Hepatocyte (in vitro differentiated cells): Measurements from ENCODE around the gene TTC28. TPM values are rescaled to one million over a fixed set of nuclear protein-coding genes. Genes with fewer than 3 reads are reported as not detected.

ENCODE experiments used
- DNase-seq: peaks from one replicate; pipeline ENCODE4 v3.0.0-alpha.2; 2016; ENCODE audit warnings: low spot score
- H2AFZ ChIP-seq: fragments of 200-600 bp; sonication (generic); 2 replicates; pipeline ENCODE4 v1.6.0; 2016; ENCODE audit warnings: antibody characterized with exemption, mild to moderate bottlenecking
- H3K27ac ChIP-seq: fragments of 200-600 bp; sonication (generic); 2 replicates; pipeline ENCODE4 v1.5.1; 2016; ENCODE audit warnings: mild to moderate bottlenecking
- H3K27me3 ChIP-seq: fragments of 200-600 bp; sonication (generic); 2 replicates; pipeline ENCODE4 v1.6.1; 2016
- H3K36me3 ChIP-seq: fragments of 200-600 bp; sonication (generic); replicated peaks from 2 replicates; pipeline ENCODE4 v1.5.1; 2016; ENCODE audit warnings: low read depth; ENCODE audit not compliant: insufficient read depth
- H3K4me1 ChIP-seq: fragments of 200-600 bp; sonication (generic); 2 replicates; pipeline ENCODE4 v1.5.1; 2016; ENCODE audit warnings: mild to moderate bottlenecking, moderate library complexity; ENCODE audit not compliant: insufficient read depth
- H3K4me2 ChIP-seq: fragments of 200-600 bp; sonication (generic); 2 replicates; pipeline ENCODE4 v1.6.0; 2016
- H3K4me3 ChIP-seq: fragments of 200-600 bp; sonication (generic); 2 replicates; pipeline ENCODE4 v1.5.1; 2016; ENCODE audit warnings: mild to moderate bottlenecking
- H3K79me2 ChIP-seq: fragments of 200-600 bp; sonication (generic); 2 replicates; pipeline ENCODE4 v1.6.0; 2017; ENCODE audit warnings: mild to moderate bottlenecking
- H3K9me2 ChIP-seq: fragments of 200-600 bp; sonication (generic); replicated peaks from 2 replicates; pipeline ENCODE4 v1.6.0; 2017; ENCODE audit warnings: mild to moderate bottlenecking; ENCODE audit not compliant: insufficient read depth
- H3K9me3 ChIP-seq: fragments of 200-600 bp; sonication (generic); 2 replicates; pipeline ENCODE4 v1.5.1; 2016; ENCODE audit warnings: low read depth, mild to moderate bottlenecking
- H4K20me1 ChIP-seq: fragments of 200-600 bp; sonication (generic); 2 replicates; pipeline ENCODE4 v1.6.0; 2016; ENCODE audit warnings: mild to moderate bottlenecking; ENCODE audit not compliant: insufficient read depth, poor library complexity, severe bottlenecking
- EZH2 ChIP-seq: fragments of 200-600 bp; sonication (generic); IDR thresholded peaks from 2 replicates; pipeline ENCODE4 v1.6.1; 2016; ENCODE audit warnings: antibody characterized with exemption, mild to moderate bottlenecking, borderline replicate concordance
- EZH2phosphoT487 ChIP-seq: fragments of 200-600 bp; sonication (generic); IDR thresholded peaks from one replicate; pipeline ENCODE4 v1.6.1; 2018; ENCODE audit warnings: antibody characterized with exemption, mild to moderate bottlenecking, low read depth, moderate library complexity; ENCODE audit not compliant: unreplicated experiment, severe bottlenecking
- WGBS: methylation state at CpG from one replicate; pipeline ENCODE4 v1.1.6; 2016; ENCODE audit warnings: low lambda C conversion rate; ENCODE audit errors: missing lambda C conversion rate; 5-methylcytosine and 5-hydroxymethylcytosine counted together
- polyA plus RNA-seq: library from polyadenylated mRNA; unstranded; fragments of >200 nt; fragmentation: Nextera tagmentation; extraction: Ambion mirVana; gene quantifications from 2 replicates; pipeline ENCODE4 v1.2.1, GENCODE V29; 2016
- total RNA-seq: library from RNA; depleted of rRNA; stranded (reverse); fragments of >200 nt; gene quantifications from 2 replicates; pipeline ENCODE4 v1.2.3, GENCODE V29; 2014
- TF ChIP-seq, protein P1 (sequence below): fragments of 200-600 bp; sonication (generic); IDR thresholded peaks from 2 replicates; pipeline ENCODE4 v1.5.1; 2016; ENCODE audit warnings: antibody characterized with exemption, mild to moderate bottlenecking; ENCODE audit not compliant: poor library complexity

Gene TTC28
- total and polyA plus RNA-seq, 2 experiments from 2014 or later, result 14.7 to 30.4 TPM

DNA sequence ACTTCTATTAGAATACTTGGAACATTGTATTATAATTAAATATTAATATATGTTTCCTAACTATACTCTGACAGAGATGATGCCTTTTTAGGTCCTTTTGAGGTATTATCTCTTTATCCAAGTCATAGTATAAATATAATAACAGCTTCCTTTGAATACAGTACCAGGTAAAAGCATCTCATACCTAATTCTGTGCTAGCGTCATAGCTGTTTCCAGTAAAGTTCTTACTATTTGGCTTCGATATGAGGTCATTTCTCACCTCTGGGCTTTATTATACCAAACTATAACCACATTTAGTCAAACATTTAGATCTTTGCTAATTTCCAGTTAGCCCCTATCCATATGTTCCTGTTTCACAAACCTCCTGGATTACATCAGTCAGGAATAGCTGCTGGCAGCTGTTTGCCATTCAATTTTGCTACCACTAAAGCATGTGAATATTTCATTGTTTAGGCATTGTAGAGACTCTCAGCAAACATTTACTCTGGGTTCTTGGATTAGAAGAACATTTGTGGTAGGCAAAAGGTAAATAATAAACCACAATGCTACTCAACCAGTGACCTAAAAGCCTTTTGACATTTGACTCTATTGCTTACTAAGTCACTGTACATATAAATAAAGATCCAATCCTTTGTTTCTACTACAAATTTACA, 255.1 kb downstream of the TTC28 start:
- H3K4me2 ChIP-seq, result no peak overlapping the region
- no peak for DNase-seq
- 75% methylated on average over 2 of the region's 2 CpGs for WGBS

DNA sequence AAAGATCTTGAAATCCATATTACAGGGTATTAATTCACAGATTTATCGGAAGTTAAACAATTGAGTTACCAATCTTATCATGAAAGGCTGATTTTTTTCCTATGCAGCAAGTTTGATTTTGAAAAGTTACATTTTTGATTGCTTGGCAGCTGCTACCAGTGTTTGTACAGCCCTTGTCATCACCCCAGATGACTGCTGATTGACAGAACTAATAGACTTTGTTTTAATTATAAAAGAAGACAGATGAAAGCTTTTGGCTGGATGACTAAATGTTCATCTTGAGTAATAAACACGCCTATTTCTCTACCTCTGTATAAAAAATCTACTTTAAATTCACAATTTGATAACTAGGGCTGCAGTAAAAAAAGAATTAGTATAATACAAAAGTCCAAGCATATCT, 259.7 kb downstream of the TTC28 start:
- WGBS, result 89% methylated on average over 2 of the region's 2 CpGs
- H3K79me2 ChIP-seq, result peaks cover 43% of the 10 kb centered on the region
- H3K4me2 ChIP-seq, result no peak overlapping the region
- H3K4me3 ChIP-seq, result no peak overlapping the region
- H2AFZ ChIP-seq, result no peak overlapping the region
- no peaks in the 10 kb centered on the region for H3K9me2 ChIP-seq
- H3K9me3 ChIP-seq, result no peaks in the 10 kb centered on the region
- no peak overlapping the region for H3K27ac ChIP-seq
- no peaks in the 10 kb centered on the region for H4K20me1 ChIP-seq
- no peaks in the 10 kb centered on the region for H3K36me3 ChIP-seq
- TF ChIP-seq EZH2, result no peak
- TF ChIP-seq, protein P1, sequence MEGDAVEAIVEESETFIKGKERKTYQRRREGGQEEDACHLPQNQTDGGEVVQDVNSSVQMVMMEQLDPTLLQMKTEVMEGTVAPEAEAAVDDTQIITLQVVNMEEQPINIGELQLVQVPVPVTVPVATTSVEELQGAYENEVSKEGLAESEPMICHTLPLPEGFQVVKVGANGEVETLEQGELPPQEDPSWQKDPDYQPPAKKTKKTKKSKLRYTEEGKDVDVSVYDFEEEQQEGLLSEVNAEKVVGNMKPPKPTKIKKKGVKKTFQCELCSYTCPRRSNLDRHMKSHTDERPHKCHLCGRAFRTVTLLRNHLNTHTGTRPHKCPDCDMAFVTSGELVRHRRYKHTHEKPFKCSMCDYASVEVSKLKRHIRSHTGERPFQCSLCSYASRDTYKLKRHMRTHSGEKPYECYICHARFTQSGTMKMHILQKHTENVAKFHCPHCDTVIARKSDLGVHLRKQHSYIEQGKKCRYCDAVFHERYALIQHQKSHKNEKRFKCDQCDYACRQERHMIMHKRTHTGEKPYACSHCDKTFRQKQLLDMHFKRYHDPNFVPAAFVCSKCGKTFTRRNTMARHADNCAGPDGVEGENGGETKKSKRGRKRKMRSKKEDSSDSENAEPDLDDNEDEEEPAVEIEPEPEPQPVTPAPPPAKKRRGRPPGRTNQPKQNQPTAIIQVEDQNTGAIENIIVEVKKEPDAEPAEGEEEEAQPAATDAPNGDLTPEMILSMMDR, result no peak
- TF ChIP-seq EZH2phosphoT487, result no peak
- DNase-seq, result no peak
- H3K4me1 ChIP-seq, result peaks cover 7% of the 10 kb centered on the region
- H3K27me3 ChIP-seq, result no peaks in the 10 kb centered on the region

More for the DNA sequence above, 255.1 kb downstream of the TTC28 start:
- TF ChIP-seq, protein P1, result no peak
- TF ChIP-seq EZH2 (no peak), EZH2phosphoT487 (no peak)
- Histone ChIP-seq H4K20me1 (no peaks in the 10 kb centered on the region), H3K9me3 (no peaks in the 10 kb centered on the region), H3K79me2 (peaks cover 37% of the 10 kb centered on the region), H3K27me3 (no peaks in the 10 kb centered on the region), H3K36me3 (no peaks in the 10 kb centered on the region), H3K4me1 (peaks cover 7% of the 10 kb centered on the region), H2AFZ (no peak overlapping the region), H3K27ac (no peak overlapping the region), H3K4me3 (no peak overlapping the region), H3K9me2 (no peaks in the 10 kb centered on the region)

DNA sequence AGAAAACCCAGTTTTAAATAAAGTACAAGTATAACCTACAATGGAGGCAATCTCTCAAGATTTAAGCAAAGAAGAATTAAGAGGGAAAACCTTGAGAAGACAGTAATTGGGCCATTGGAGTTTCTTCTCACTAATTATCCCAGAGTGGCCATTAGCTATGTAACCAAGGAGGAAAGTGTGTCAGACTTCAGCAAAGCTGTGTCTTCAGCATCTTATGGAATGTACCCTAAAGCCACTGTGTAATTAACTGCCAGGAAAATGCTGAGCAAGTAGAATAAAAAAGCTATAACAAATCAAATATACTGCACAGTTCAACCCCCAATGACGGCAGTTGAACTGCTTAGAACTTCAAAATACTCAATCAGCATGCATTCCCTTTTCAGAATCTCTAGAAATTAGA, 261.6 kb downstream of the TTC28 start:
- H3K4me1 ChIP-seq, result peaks cover 5% of the 10 kb centered on the region
- no peak for DNase-seq
- no peaks in the 10 kb centered on the region for H3K27me3 ChIP-seq
- H2AFZ ChIP-seq, result no peak overlapping the region
- no peaks in the 10 kb centered on the region for H3K36me3 ChIP-seq
- no peaks in the 10 kb centered on the region for H3K9me2 ChIP-seq
- no peaks in the 10 kb centered on the region for H3K9me3 ChIP-seq
- H4K20me1 ChIP-seq, result no peaks in the 10 kb centered on the region
- H3K4me3 ChIP-seq, result no peak overlapping the region
- 92% methylated on average over 1 of the region's 1 CpG for WGBS
- no peak overlapping the region for H3K4me2 ChIP-seq
- no peak for TF ChIP-seq EZH2
- no peak for TF ChIP-seq EZH2phosphoT487
- TF ChIP-seq, protein P1, result no peak
- peaks cover 45% of the 10 kb centered on the region for H3K79me2 ChIP-seq
- no peak overlapping the region for H3K27ac ChIP-seq
